ENCODE measurements around the gene CHRNB2. TPM values are rescaled to one million over a fixed set of nuclear protein-coding genes. Genes with fewer than 3 reads are reported as not detected.
A peak's percentile ranks its signal among the peaks of the same experiment; 100 is the strongest.

CHRNB2 gene
- total RNA-seq, 1 donor, result under 0.01 TPM

GRCh38 chr1:154629061-154629674 lies 61.6 kb downstream of the CHRNB2 start:
- Histone ChIP-seq H3K4me3 (ENCODE audit: insufficient read depth, low read length) (no peak overlapping the region), H2AFZ (ENCODE audit: low read length) (peak overlapping the region; percentile 3), H3K4me2 (ENCODE audit: insufficient read depth, low read length) (no peak overlapping the region), H3K79me2 (ENCODE audit: insufficient read depth, low read length) (peaks cover 34% of the 10 kb centered on the region), H3K36me3 (ENCODE audit: insufficient read depth, low read length) (no peaks in the 10 kb centered on the region), H3K9me3 (ENCODE audit: low read depth, low read length) (no peaks in the 10 kb centered on the region), H3K27me3 (ENCODE audit: insufficient read depth, low read length) (peaks cover 7% of the 10 kb centered on the region), H4K20me1 (ENCODE audit: insufficient read depth, low read length) (peaks cover 16% of the 10 kb centered on the region), H3K27ac (ENCODE audit: low read depth, low read length) (no peak overlapping the region), H3K4me1 (ENCODE audit: insufficient read depth, low read length) (peaks cover 31% of the 10 kb centered on the region)
- no peak for TF ChIP-seq CTCF (IDR thresholded peaks at IDR 0.05; ENCODE audit: extremely low read depth, low read depth, low read length)
- DNase-seq (ENCODE audit: insufficient read length, low spot score, missing footprints), result no peak

Other genes starting within 250 kb of the CHRNB2 start
- gene AQP10, start 246.7 kb upstream of the CHRNB2 start, total RNA-seq, result not detected in 2 replicates
- gene ATP8B2, start 242.3 kb upstream of the CHRNB2 start, total RNA-seq, result 146 and 162 TPM in 2 replicates
- 5.3 and 8.0 TPM in 2 replicates for gene IL6R, start 162.4 kb upstream of the CHRNB2 start, total RNA-seq
- not detected in 2 replicates for gene TDRD10, start 65.6 kb upstream of the CHRNB2 start, total RNA-seq
- gene SHE, start 65.4 kb upstream of the CHRNB2 start, total RNA-seq, result not detected in 2 replicates
- 27.9 and 28.6 TPM in 2 replicates for gene UBE2Q1, start 9.1 kb upstream of the CHRNB2 start, total RNA-seq
- gene ADAR, start 40.4 kb downstream of the CHRNB2 start, total RNA-seq, result 103 and 118 TPM in 2 replicates

Data from osteoblast (primary cell).